ENCODE measurements around the gene UTS2. TPM values are rescaled to one million over a fixed set of nuclear protein-coding genes. Genes with fewer than 3 reads are reported as not detected.

Gene UTS2
- total and polyA plus RNA-seq, 2 of the 4 experiments (the other 2 are of a cell fraction), result not detected

GRCh38 chr1:7826363-7826762 is 26.5 kb downstream of the UTS2 start:
- no peak overlapping the region for H2BK120ac ChIP-seq (ENCODE audit: low read depth, low read length)
- TF ChIP-seq RCOR1 (IDR thresholded peaks at IDR 0.05; ENCODE audit: insufficient replicate concordance, low read length) (no peak), ELK1 (IDR thresholded peaks at IDR 0.05; ENCODE audit: borderline replicate concordance, low read depth, low read length) (no peak), NFE2L2 (IDR thresholded peaks at IDR 0.05; ENCODE audit: low read depth, low read length) (no peak), CTCF (conservative IDR thresholded peaks at IDR 0.05; ENCODE audit: low read depth, low read length) (no peak), MXI1 (IDR thresholded peaks at IDR 0.05; ENCODE audit: borderline replicate concordance, low read depth, low read length) (no peak), CEBPB (IDR thresholded peaks at IDR 0.05; ENCODE audit: low read depth, low read length) (no peak), MAFK (IDR thresholded peaks at IDR 0.05; ENCODE audit: low read depth, low read length) (no peak), USF2 (IDR thresholded peaks at IDR 0.05; ENCODE audit: low read depth, low read length) (no peak)
- ChIA-PET CTCF (no interaction called here), POLR2A (ENCODE audit: unreplicated experiment) (no interaction called here)
- no peak overlapping the region for H3K4ac ChIP-seq (ENCODE audit: low read depth, low read length)
- no peak overlapping the region for H3K23ac ChIP-seq (ENCODE audit: low read depth, low read length)
- in situ Hi-C loops (cut with MboI; ENCODE audit: low sequenced_read_pairs), result no loop called here
- no peak overlapping the region for H2AFZ ChIP-seq (replicated peaks; ENCODE audit: low read length, poor library complexity)
- no peak overlapping the region for H3K56ac ChIP-seq (ENCODE audit: extremely low read depth, insufficient read depth, low read length)
- H4K20me1 ChIP-seq (ENCODE audit: insufficient read depth, low read length), result no peaks in the 10 kb centered on the region
- H3K9ac ChIP-seq (ENCODE audit: low read depth, low read length), result no peak overlapping the region
- 78% methylated on average over 4 of the region's 7 CpGs; no CpG with 5 or more reads in 1 of the 2 experiments for WGBS, 2 experiments (ENCODE audit: extremely low coverage in 2 of 2, insufficient read length in 1 of 2)
- intact Hi-C loops (cut with micrococcal nuclease), result no loop called here
- H3K18ac ChIP-seq (ENCODE audit: low read depth, low read length), result no peak overlapping the region
- no peak overlapping the region for H3K4me2 ChIP-seq (ENCODE audit: low read depth, low read length)
- H3K4me1 ChIP-seq (ENCODE audit: control insufficient read depth, insufficient read depth, low read length), result no peaks in the 10 kb centered on the region
- H2BK15ac ChIP-seq (ENCODE audit: low read depth, low read length), result no peak overlapping the region
- H3K27ac ChIP-seq (ENCODE audit: insufficient read depth, low read length), result no peak overlapping the region
- no peaks in the 10 kb centered on the region for H3K9me1 ChIP-seq (ENCODE audit: insufficient read depth, low read length)
- no peak overlapping the region for H4K91ac ChIP-seq (ENCODE audit: insufficient read depth, low read depth, low read length)
- dilution Hi-C loops (cut with HindIII; ENCODE audit: low sequenced_read_pairs, unreplicated experiment), result no loop called here
- H2BK5ac ChIP-seq (ENCODE audit: low read depth, low read length, poor library complexity, severe bottlenecking), result no peak overlapping the region
- H3K9me3 ChIP-seq (ENCODE audit: control insufficient read depth, insufficient read depth, low read length), result no peaks in the 10 kb centered on the region
- no TSS peak for BruUV-seq (replicated peaks)
- DNase-seq, result no peak
- H3K27me3 ChIP-seq (ENCODE audit: control insufficient read depth, insufficient read depth, low read length), result no peaks in the 10 kb centered on the region
- no peak overlapping the region for H2BK20ac ChIP-seq (ENCODE audit: low read depth, low read length)
- ATAC-seq (ENCODE audit: low read depth), result no peak
- peaks cover 15% of the 10 kb centered on the region for H3K36me3 ChIP-seq (ENCODE audit: control insufficient read depth, insufficient read depth, low read length)
- H3K14ac ChIP-seq (replicated peaks; ENCODE audit: low read depth, low read length), result no peak overlapping the region
- H4K5ac ChIP-seq (ENCODE audit: low read depth, low read length), result no peak overlapping the region
- no peak overlapping the region for H4K8ac ChIP-seq (ENCODE audit: low read depth in 2 of 2, low read length in 2 of 2)
- no peak overlapping the region for H3K4me3 ChIP-seq (ENCODE audit: insufficient read depth, low read depth, low read length)
- no peak overlapping the region for H2AK9ac ChIP-seq (replicated peaks; ENCODE audit: low read depth, low read length, poor library complexity)
- H3K79me1 ChIP-seq (ENCODE audit: low read depth in 1 of 2, low read length in 2 of 2), result no peaks in the 10 kb centered on the region
- no peak overlapping the region for H2AK5ac ChIP-seq (ENCODE audit: low read depth, low read length)
